Activated CD8-positive, alpha-beta T cell treated with anti-CD3 and anti-CD28 coated beads for 36 hours (primary cell): Measurements from ENCODE around the gene QSOX1. TPM values are rescaled to one million over a fixed set of nuclear protein-coding genes. Genes with fewer than 3 reads are reported as not detected.

Experiments used
- ATAC-seq: fragments of 200-7000 bp; cut with Tn5 transposase; one replicate; pipeline ENCODE4 v1.10.0; 2021; ENCODE audit warnings: mild to moderate bottlenecking, moderate library complexity
- CTCF ChIA-PET: fragments of 350-600 bp; sonication (Branson Sonifier 250); formaldehyde crosslinking; loops from one replicate; lab custom pipeline; 2021; ENCODE audit warnings: antibody characterized with exemption; lab: Charles Lee
- POLR2A ChIA-PET: fragments of 350-600 bp; sonication (Branson Sonifier 250); formaldehyde crosslinking; loops from one replicate; lab custom pipeline; 2021; ENCODE audit warnings: antibody characterized with exemption; lab: Charles Lee
- DNase-seq: peaks from one replicate; pipeline ENCODE4 v3.0.0-alpha.2; 2020
- H3K27ac Mint-ChIP-seq: one replicate; pipeline ENCODE4 v1.8.0; 2021; ENCODE audit warnings: mild to moderate bottlenecking, mixed read lengths
- H3K27me3 Mint-ChIP-seq: one replicate; pipeline ENCODE4 v1.8.0; 2021; ENCODE audit warnings: mixed read lengths
- H3K36me3 Mint-ChIP-seq: one replicate; pipeline ENCODE4 v1.8.0; 2021; ENCODE audit warnings: low read depth, mixed read lengths
- H3K4me1 Mint-ChIP-seq: one replicate; pipeline ENCODE4 v1.8.0; 2021; ENCODE audit warnings: low read depth, mixed read lengths
- H3K4me3 Mint-ChIP-seq: one replicate; pipeline ENCODE4 v1.8.0; 2021; ENCODE audit warnings: mild to moderate bottlenecking, moderate library complexity, mixed read lengths
- H3K9me3 Mint-ChIP-seq: one replicate; pipeline ENCODE4 v1.8.0; 2021; ENCODE audit warnings: mixed read lengths
- CTCF ChIP-seq: fragments of 200-600 bp; IDR thresholded peaks from one replicate; pipeline ENCODE4 v1.8.0; 2022; ENCODE audit warnings: antibody characterized with exemption, mild to moderate bottlenecking
- intact Hi-C: fragments of 100-400 bp; cut with micrococcal nuclease; formaldehyde crosslinking; loops from one replicate; pipeline ENCODE4 v1.10.0; 2022
- total RNA-seq, 2 experiments: library from RNA; stranded (reverse); gene quantifications; one replicate each; pipeline ENCODE4 v1.2.3, GENCODE V29; 2021

The QSOX1 gene
- total RNA-seq, 2 experiments from 2014 or later = 32.2 to 33.9 TPM

GRCh38 chr1:180171691-180172090 lies 17.0 kb downstream of the QSOX1 start:
- H3K9me3 Mint-ChIP-seq = no peaks in the 10 kb centered on the region
- ATAC-seq (no peak), DNase-seq (no peak)
- intact Hi-C loops = no loop called here
- ChIA-PET CTCF (interaction anchor here (8.8 kb wide), 1 partner anchor 7 kb away, joined by 97 read pairs; no protein-coding TSS in a partner anchor), POLR2A (no interaction called here)
- H3K27me3 Mint-ChIP-seq = no peaks in the 10 kb centered on the region
- H3K36me3 Mint-ChIP-seq = no peaks in the 10 kb centered on the region
- H3K4me1 Mint-ChIP-seq = no peaks in the 10 kb centered on the region
- no peak overlapping the region for H3K27ac Mint-ChIP-seq
- H3K4me3 Mint-ChIP-seq = no peak overlapping the region
- no peak for TF ChIP-seq CTCF

- intact Hi-C loops = no loop called here
- CTCF ChIA-PET = no interaction called here
Measured at GRCh38 chr1:180173451-180173850, 18.8 kb downstream of the QSOX1 start.

GRCh38 chr1:180173952-180174351 lies 19.3 kb downstream of the QSOX1 start:
- Mint-ChIP-seq H3K27me3 (no peaks in the 10 kb centered on the region), H3K4me1 (no peaks in the 10 kb centered on the region), H3K4me3 (no peak overlapping the region), H3K36me3 (peaks cover 1% of the 10 kb centered on the region), H3K9me3 (no peaks in the 10 kb centered on the region), H3K27ac (no peak overlapping the region)
- intact Hi-C loops = no loop called here
- ChIA-PET POLR2A (no interaction called here), CTCF (no interaction called here)
- no peak for TF ChIP-seq CTCF
- ATAC-seq (no peak), DNase-seq (no peak)

More at GRCh38 chr1:180173451-180173850, 18.8 kb downstream of the QSOX1 start:
- Mint-ChIP-seq H3K4me3 (no peak overlapping the region), H3K9me3 (no peaks in the 10 kb centered on the region), H3K27me3 (no peaks in the 10 kb centered on the region), H3K27ac (no peak overlapping the region), H3K4me1 (no peaks in the 10 kb centered on the region), H3K36me3 (no peaks in the 10 kb centered on the region)
- ATAC-seq (no peak), DNase-seq (no peak)
- no peak for TF ChIP-seq CTCF
- POLR2A ChIA-PET = no interaction called here

GRCh38 chr1:180175291-180175690 lies 20.6 kb downstream of the QSOX1 start:
- H3K27ac Mint-ChIP-seq = no peak overlapping the region
- peaks cover 2% of the 10 kb centered on the region for H3K36me3 Mint-ChIP-seq
- H3K27me3 Mint-ChIP-seq = no peaks in the 10 kb centered on the region
- no peak for DNase-seq
- TF ChIP-seq CTCF = no peak
- intact Hi-C loops = loop anchor here (5.0 kb wide), 2 partner anchors 308 to 468 kb away; no protein-coding TSS in a partner anchor
- no peaks in the 10 kb centered on the region for H3K9me3 Mint-ChIP-seq
- CTCF ChIA-PET = interaction anchor here (1.2 to 7.4 kb wide), 2 partner anchors 8 to 14 kb away, joined by 3 to 97 read pairs; no protein-coding TSS in a partner anchor
- no peaks in the 10 kb centered on the region for H3K4me1 Mint-ChIP-seq
- POLR2A ChIA-PET = no interaction called here
- no peak overlapping the region for H3K4me3 Mint-ChIP-seq
- ATAC-seq = no peak

- intact Hi-C loops = loop anchor here (5.0 kb wide), 2 partner anchors 309 to 469 kb away; no protein-coding TSS in a partner anchor
- H3K27ac Mint-ChIP-seq = no peak overlapping the region
- H3K36me3 Mint-ChIP-seq = peaks cover 2% of the 10 kb centered on the region
- no peaks in the 10 kb centered on the region for H3K4me1 Mint-ChIP-seq
- no peaks in the 10 kb centered on the region for H3K27me3 Mint-ChIP-seq
- TF ChIP-seq CTCF = no peak
- no peaks in the 10 kb centered on the region for H3K9me3 Mint-ChIP-seq
- ChIA-PET POLR2A (no interaction called here), CTCF (interaction anchor here (1.2 to 7.4 kb wide), 2 partner anchors 8 to 14 kb away, joined by 3 to 97 read pairs; no protein-coding TSS in a partner anchor)
- no peak for ATAC-seq
- no peak for DNase-seq
- no peak overlapping the region for H3K4me3 Mint-ChIP-seq
Measured at GRCh38 chr1:180175806-180176205, 21.1 kb downstream of the QSOX1 start.
